GM12891 (cell line): Measurements from ENCODE around the gene NOXRED1.

Source experiments
- DNase-seq: peaks from one replicate; pipeline ENCODE4 v3.0.0; 2011; ENCODE audit warnings: low spot score; ENCODE audit not compliant: insufficient read length
- FAIRE-seq: peaks from 2 replicates; lab custom pipeline; 2011; peaks lifted over from hg19 to GRCh38; lab: Jason Lieb, UNC
- PAX5 ChIP-seq: IDR thresholded peaks from 2 replicates; pipeline ENCODE4 v1.6.1; 2011; ENCODE audit warnings: low read length, moderate library complexity, mild to moderate bottlenecking; ENCODE audit not compliant: insufficient read depth, severe bottlenecking
- POLR2A ChIP-seq: IDR thresholded peaks from 2 replicates; pipeline ENCODE4 v1.6.1; 2011; ENCODE audit warnings: low read depth, low read length, control low read depth
- POLR2AphosphoS5 ChIP-seq: IDR thresholded peaks from 2 replicates; pipeline ENCODE4 v1.6.1; 2011; ENCODE audit warnings: low read depth, low read length, control low read depth
- POU2F2 ChIP-seq: IDR thresholded peaks from 2 replicates; pipeline ENCODE4 v1.6.1; 2011; ENCODE audit warnings: low read depth, mild to moderate bottlenecking, control low read depth, low read length, moderate library complexity
- SPI1 ChIP-seq: IDR thresholded peaks from 2 replicates; pipeline ENCODE4 v1.6.1; 2011; ENCODE audit warnings: low read depth, low read length, control low read depth
- TAF1 ChIP-seq: IDR thresholded peaks from 2 replicates; pipeline ENCODE4 v1.6.1; 2011; ENCODE audit warnings: low read depth, low read length, control low read depth

The NOXRED1 gene

GRCh38 chr14:77375973-77376770 lies 47.2 kb downstream of the NOXRED1 start:
- DNase-seq (no peak), FAIRE-seq (peak; percentile 65)
- no peak for TF ChIP-seq POU2F2
- no peak for TF ChIP-seq TAF1
- TF ChIP-seq PAX5, result no peak
- no peak for TF ChIP-seq POLR2A
- no peak for TF ChIP-seq POLR2AphosphoS5
- TF ChIP-seq SPI1, result no peak

DNA sequence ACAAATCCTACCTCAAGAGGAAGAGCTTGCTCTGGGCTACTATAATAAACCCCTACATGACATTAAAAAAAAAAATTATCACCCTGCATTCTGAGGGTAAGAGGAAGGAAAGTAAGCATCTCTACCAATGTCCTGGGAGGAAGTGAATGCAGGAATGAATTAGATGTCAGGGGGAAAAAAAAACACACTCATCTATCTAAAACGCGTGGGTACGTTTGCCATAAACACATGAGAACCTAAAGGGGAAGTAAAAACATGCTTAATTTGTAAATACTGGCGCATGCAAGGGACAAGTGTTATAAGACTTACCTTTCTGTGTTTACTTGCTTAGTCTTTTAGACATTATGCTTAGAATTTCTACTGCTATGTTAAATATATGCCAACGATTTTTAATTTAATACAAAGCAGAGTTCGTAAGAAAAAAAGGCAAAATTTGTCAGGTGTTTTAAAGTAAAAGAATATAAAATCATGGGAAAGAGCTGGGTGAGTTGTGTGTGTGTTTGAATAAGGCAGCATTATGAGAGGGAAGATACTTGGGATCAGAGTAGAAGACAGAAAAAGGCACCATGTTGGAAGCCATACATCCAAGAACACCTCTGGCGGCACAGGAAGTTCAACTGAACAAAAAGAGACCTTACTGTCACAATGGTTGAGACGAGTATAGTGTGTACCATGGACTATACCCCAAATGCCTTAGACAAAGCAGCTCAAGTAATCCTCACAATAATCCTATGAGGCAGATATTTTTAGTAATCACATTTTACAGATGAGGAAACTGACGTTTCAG lies 48.0 kb downstream of the NOXRED1 start:
- peak; percentile 70 for TF ChIP-seq SPI1
- TF ChIP-seq TAF1, result no peak
- FAIRE-seq, result peak; percentile 72
- DNase-seq, result no peak

- FAIRE-seq, result peak; percentile 87
- TF ChIP-seq POLR2A (0 out of 2 replicates have a peak, but pooled peaks have one; percentile 33), TAF1 (no peak), POU2F2 (peak; percentile 84), POLR2AphosphoS5 (no peak), SPI1 (no peak), PAX5 (no peak)
These were observed 51.0 kb downstream of the NOXRED1 start for GRCh38 chr14:77372304-77372841.

GRCh38 chr14:77369285-77369684 lies 54.0 kb downstream of the NOXRED1 start:
- FAIRE-seq (peak; percentile 79), DNase-seq (no peak)
- TF ChIP-seq POLR2AphosphoS5 (no peak), POU2F2 (no peak), PAX5 (no peak), TAF1 (no peak), POLR2A (no peak), SPI1 (no peak)

More at GRCh38 chr14:77372304-77372841, 51.0 kb downstream of the NOXRED1 start:
- no peak for DNase-seq

- DNase-seq, result no peak
- no peak for FAIRE-seq
- no peak for TF ChIP-seq POU2F2
- no peak for TF ChIP-seq PAX5
- no peak for TF ChIP-seq POLR2AphosphoS5
- no peak for TF ChIP-seq POLR2A
- TF ChIP-seq SPI1, result no peak
- TF ChIP-seq TAF1, result no peak
These were observed 59.2 kb downstream of the NOXRED1 start for GRCh38 chr14:77364146-77364545.

- FAIRE-seq (no peak), DNase-seq (no peak)
- TF ChIP-seq TAF1, result no peak
- TF ChIP-seq POU2F2, result no peak
- TF ChIP-seq POLR2A, result no peak
- no peak for TF ChIP-seq POLR2AphosphoS5
- no peak for TF ChIP-seq PAX5
- no peak for TF ChIP-seq SPI1
These were observed 63.7 kb downstream of the NOXRED1 start for GRCh38 chr14:77359626-77360025.

DNA sequence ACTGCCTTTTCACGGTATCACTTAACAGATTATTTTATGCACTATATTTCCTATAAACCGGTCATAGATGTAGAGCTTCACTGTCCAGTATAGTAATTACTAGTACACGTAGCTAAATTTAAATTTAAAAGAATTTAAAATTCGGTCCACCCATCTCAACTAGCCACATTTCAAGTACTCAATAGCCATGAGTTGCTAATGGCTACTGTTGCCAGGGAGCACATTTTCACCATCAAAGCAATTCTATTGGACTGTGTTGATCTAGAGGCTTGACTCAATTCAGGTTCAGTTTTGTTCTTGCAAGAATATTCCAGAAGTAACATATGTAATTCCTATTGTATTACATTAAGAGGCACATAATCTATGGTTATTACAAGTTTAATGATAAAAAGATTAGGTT lies 66.4 kb downstream of the NOXRED1 start:
- FAIRE-seq (no peak), DNase-seq (no peak)
- no peak for TF ChIP-seq POLR2A
- no peak for TF ChIP-seq POLR2AphosphoS5
- TF ChIP-seq TAF1, result no peak
- no peak for TF ChIP-seq POU2F2
- no peak for TF ChIP-seq PAX5
- TF ChIP-seq SPI1, result no peak

GRCh38 chr14:77355811-77356210 lies 67.5 kb downstream of the NOXRED1 start:
- TF ChIP-seq POU2F2 (no peak), TAF1 (no peak), SPI1 (no peak), POLR2AphosphoS5 (no peak), PAX5 (no peak), POLR2A (no peak)
- FAIRE-seq, result no peak
- DNase-seq, result no peak

- TF ChIP-seq POLR2A, result no peak
- no peak for TF ChIP-seq PAX5
- TF ChIP-seq POLR2AphosphoS5, result no peak
- TF ChIP-seq SPI1, result no peak
- TF ChIP-seq POU2F2, result no peak
- TF ChIP-seq TAF1, result no peak
- FAIRE-seq (no peak), DNase-seq (no peak)
These were observed 69.7 kb downstream of the NOXRED1 start for GRCh38 chr14:77353469-77354141.
